Right hindlimb (tissue), 1 donor: ENCODE data around the gene CLASRP.
A peak's percentile ranks its signal among the peaks of the same experiment; 100 is the strongest.
"Not testable (repeated sequence)": the region's sequence is repeated elsewhere in the genome, so short reads cannot be mapped to it uniquely, and the experiment has no call there.

Experiments used
- DNase-seq: peaks from one replicate; pipeline ENCODE4 v3.0.0-alpha.2; 2018

Gene CLASRP, protein sequence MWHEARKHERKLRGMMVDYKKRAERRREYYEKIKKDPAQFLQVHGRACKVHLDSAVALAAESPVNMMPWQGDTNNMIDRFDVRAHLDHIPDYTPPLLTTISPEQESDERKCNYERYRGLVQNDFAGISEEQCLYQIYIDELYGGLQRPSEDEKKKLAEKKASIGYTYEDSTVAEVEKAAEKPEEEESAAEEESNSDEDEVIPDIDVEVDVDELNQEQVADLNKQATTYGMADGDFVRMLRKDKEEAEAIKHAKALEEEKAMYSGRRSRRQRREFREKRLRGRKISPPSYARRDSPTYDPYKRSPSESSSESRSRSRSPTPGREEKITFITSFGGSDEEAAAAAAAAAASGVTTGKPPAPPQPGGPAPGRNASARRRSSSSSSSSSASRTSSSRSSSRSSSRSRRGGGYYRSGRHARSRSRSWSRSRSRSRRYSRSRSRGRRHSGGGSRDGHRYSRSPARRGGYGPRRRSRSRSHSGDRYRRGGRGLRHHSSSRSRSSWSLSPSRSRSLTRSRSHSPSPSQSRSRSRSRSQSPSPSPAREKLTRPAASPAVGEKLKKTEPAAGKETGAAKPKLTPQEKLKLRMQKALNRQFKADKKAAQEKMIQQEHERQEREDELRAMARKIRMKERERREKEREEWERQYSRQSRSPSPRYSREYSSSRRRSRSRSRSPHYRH

GRCh38 chr19:45038931-45039893 lies at the start of gene CLASRP:
TSS of gene CLASRP (plus strand) at chr19:45039045. CDS start at chr19:45040213, 1,168 bp downstream.
- DNase-seq, result peak; percentile 94

DNA sequence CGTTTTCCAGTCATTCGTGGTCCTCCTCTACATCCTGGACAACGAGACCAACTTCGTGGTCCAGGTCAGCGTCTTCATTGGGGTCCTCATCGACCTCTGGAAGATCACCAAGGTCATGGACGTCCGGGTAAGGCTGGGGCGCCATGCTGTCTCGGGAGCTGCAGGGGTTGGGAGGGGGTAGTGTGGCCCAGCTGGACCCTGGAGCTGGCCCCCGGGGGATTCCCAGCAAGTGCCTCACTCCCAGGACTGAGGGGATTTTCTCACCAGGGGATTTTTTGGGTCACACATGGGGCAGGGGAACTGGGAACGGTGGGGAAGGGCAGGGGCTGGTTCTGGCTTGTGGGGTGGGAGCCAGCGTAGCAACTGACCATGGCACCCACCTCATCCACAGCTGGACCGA lies 48.4 kb upstream of the CLASRP start:
- no peak for DNase-seq

- DNase-seq, result no peak
Observed at GRCh38 chr19:44990966-44991365, 47.9 kb upstream of the CLASRP start.

DNA sequence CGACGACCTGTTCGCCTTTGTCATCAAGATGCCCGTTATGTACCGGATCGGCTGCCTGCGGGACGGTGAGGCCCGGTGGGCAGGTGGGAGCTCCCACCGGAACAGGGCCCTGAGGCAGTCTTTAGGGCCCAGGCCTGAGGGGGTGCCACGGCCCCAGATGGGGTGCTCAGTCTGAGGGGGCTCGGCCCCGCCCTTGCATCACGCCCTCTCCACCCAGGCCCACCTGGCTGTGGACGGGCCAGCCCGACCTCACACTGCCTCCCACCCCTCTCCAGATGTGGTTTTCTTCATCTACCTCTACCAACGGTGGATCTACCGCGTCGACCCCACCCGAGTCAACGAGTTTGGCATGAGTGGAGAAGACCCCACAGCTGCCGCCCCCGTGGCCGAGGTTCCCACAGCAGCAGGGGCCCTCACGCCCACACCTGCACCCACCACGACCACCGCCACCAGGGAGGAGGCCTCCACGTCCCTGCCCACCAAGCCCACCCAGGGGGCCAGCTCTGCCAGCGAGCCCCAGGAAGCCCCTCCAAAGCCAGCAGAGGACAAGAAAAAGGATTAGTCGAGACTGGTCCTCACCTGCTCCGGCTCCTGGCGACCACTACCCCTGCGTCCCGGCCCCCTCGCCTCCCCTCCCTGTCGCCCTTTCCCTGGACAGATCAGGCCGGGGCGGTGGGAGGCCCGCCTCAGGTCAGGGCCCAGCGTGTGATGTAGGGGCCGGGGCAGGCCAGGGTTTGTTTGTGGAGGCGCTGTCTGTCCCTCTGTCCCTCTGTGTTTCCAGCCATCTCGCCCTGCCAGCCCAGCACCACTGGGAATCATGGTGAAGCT lies 46.3 kb upstream of the CLASRP start:
- DNase-seq, result no peak

DNA sequence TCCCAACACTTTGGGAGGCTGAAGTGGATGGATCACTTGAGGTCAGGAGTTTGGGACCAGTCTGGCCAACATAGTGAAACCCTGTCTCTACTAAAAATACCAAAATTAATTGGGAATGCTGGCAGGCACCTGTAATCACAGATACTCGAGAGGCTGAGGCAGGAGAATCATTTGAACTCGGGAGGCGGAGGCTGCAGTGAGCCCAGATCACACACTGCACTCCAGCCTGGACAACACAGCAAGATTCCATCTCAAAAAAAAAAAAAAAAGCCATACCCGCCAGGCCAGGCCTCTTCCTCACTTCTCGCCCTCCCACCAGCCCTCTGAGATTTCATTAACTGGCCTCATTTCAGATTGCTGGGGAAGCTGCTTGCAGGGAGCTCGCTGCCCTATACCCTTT lies 45.3 kb upstream of the CLASRP start:
- DNase-seq, result no peak

GRCh38 chr19:44993926-44994537 lies 44.8 kb upstream of the CLASRP start:
- no peak for DNase-seq

DNA sequence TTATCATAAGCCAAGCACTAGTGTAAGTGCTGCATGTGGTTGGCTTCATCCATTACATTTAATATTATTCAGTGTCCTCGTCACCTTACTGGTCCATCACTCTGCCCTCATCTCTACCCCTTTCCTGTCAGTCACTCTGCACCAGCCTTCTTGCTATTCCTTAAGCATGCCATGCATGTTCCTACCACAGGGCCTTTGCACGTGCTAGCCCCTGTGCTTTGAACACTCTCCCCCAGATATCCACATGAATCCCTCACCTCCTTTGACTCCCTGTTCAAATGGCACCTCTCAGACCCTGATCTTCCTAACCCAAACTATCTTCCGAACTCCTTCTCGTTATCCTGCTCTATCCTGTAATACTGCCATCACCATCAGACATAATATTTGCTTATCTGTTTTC lies 40.8 kb upstream of the CLASRP start:
- no peak for DNase-seq

DNA sequence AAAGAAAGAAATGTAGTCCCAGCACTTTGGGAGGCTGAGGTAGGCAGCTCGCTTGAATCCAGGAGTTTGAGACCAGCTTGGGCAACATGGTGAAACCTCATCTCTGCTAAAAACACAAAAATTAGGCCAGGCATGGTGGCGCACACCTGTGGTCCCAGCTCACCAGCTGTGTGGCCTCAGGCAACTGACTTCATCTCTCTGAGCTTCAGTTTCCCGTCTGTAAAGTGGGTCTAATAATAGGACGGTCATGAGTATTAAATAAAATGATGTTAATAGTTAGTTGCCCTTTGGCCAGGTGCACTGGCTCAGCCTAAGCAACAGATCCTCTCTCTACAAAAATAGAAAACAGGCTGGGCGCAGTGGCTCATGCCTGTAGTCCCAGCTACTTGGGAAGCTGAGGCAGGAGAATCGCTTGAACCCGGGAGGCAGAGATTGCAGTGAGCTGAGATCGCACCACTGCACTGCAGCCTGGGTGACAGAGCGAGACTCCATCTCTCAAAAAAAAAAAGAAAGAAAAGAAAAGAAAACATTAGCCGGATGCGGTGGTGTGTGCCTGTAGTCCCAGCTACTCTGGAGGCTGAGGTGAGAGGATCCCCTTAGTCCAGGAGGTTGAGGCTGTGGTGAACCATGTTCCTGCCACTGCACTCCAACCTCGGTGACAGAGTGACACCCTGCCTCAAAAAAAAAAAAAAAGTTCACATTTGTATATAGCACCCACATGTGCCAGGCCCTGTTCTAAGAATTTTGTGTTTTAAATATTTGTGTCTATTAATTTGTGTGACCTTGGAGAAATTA lies 39.5 kb upstream of the CLASRP start:
- DNase-seq, result not testable (repeated sequence)

GRCh38 chr19:45000665-45001064 lies 38.2 kb upstream of the CLASRP start:
- DNase-seq, result not testable (repeated sequence)

GRCh38 chr19:45001087-45001739 lies 37.6 kb upstream of the CLASRP start, which contains the start of gene RELB:
TSS of gene RELB (plus strand) at chr19:45001464. CDS start at chr19:45001580, 116 bp downstream.
- peak; percentile 95 for DNase-seq

- no peak for DNase-seq
Observed at GRCh38 chr19:45003485-45003884, 35.4 kb upstream of the CLASRP start.

DNA sequence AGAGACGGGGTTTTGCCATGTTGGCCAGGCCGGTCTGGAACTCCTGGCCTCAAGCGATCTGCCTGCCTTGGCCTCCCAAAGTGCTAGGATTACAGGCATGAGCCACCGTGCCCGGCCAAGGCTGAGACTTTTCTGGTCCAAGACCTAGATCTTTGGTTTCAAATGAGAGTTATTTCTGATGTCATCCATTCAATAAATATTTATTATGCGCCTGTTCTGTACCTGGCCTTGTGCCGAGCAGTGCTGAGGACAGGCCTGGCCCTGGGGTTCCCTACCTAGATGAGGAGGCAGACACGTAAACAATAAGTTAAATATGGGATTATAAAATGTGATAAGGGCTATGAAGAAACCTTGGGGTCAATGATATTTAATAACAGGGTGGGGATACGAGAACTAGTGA lies 33.1 kb upstream of the CLASRP start:
- no peak for DNase-seq

GRCh38 chr19:45008552-45008951 lies 30.3 kb upstream of the CLASRP start:
- DNase-seq, result no peak

DNA sequence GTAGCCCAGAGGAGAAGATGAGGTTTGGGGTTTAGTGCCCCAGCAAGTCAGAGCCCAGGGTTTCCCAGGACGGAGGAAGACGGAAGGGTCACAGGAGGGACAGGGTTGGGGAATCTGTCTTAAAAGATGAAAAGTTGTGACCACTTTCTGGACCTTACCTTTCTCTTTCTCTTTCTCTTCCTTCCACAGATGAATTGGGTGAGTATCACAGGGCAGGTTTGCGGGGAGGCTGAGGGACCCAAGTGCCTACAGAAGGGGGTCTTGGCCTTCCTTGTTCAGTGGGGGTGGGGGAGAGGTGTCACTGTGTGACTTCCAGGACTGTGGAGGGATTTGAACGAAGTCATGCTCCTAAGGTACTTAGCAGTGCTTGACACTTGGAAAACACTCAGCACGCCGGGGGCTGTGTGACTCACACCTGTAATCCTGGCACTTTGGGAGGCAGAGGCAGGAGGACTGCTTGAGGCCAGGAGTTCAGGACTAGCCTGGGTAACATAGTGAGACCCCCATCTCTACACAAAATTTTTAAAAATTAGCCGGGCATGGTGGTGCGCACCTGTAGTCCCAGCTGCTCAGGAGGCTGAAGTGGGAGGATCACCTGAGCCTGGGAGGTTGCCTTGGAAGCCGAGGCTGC lies 29.1 kb upstream of the CLASRP start:
- no peak for DNase-seq

DNA sequence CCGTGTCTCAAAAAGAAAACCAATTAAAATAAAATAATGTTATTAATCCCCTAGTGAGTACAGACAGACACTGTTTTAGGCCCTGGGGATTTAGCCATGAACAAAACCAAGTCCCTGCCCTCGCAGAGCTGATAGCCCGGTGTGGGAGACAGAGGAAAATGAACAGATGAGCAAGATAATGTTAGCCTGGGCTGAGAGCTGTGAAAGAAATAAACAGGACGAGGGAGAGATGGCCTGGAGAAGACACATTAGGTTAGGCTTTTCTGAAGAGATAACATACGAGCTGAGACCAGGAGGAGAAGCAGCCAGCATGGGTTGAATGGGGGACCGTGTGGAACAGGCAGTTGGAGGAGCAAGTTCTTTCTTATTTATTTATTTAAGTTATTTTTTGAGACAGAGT lies 28.5 kb upstream of the CLASRP start:
- no peak for DNase-seq

GRCh38 chr19:45011959-45012358 lies 26.9 kb upstream of the CLASRP start:
- no peak for DNase-seq

GRCh38 chr19:45016388-45017314 lies 22.2 kb upstream of the CLASRP start:
- DNase-seq, result peak; percentile 78

- DNase-seq, result no peak
Observed at GRCh38 chr19:45019187-45019586, 19.7 kb upstream of the CLASRP start.

DNA sequence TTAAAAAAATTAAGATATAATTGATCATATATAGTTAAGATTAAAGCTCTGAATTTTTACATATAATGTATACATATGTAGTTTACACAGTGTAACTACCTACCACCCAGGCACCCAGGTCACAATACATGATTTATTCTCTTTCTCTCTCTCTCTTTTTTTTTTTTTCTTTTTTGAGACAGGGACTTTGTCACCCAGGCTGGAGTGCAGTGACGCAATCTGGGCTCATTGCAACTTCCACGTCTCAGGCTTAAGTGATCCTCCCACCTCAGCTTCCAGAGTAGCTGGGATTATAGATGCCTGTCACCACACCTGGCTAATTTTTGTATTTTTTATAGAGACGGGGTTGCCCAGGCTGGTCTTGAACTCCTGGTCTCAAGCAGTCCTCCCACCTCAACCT lies 18.8 kb upstream of the CLASRP start:
- no peak for DNase-seq
